ENCODE measurements around the gene NOL4L.

NOL4L gene

DNA sequence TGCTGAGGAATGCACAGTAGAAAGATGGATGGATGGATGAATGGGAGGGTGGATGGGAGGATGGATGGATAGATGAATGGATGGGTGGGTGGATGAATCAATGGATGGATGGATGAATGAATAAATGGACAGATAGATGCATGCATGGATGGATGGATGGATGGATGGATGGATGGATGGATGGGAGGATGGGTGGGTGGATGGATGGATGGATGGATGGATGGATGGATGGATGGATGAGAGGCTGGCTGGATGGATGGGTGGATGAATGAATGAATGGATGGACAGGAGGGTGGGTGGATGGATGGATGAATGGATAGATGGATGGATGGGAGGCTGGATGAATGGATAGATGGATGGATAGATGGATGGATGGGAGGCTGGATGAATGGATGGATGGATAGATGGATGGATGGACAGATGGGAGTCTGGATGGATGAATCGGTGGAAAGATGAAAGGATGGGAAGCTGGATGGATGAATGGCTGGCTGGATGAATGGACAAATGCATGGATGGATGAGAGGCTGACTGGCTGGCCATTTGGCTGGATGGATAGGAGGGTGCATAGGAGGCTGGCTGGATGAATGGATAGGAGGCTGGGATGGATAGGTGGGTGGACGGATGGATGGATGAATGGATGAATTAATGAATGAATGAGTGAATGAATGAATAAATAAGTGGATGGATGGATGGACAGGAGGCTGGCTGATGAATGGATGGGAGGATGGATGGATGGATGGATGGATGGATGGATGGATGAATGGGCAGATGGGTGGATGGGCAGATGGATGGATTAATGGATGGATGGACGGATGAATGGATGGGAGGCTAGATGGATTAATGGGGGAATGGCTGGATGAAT, 28.3 kb upstream of the NOL4L start:
- no peak for DNase-seq (ENCODE audit: low spot score)

- DNase-seq (ENCODE audit: low spot score) = no peak
These were observed 27.4 kb upstream of the NOL4L start for GRCh38 chr20:32612351-32613191.

- no peak for DNase-seq (ENCODE audit: low spot score)
These were observed 26.7 kb upstream of the NOL4L start for GRCh38 chr20:32611868-32612267.

DNA sequence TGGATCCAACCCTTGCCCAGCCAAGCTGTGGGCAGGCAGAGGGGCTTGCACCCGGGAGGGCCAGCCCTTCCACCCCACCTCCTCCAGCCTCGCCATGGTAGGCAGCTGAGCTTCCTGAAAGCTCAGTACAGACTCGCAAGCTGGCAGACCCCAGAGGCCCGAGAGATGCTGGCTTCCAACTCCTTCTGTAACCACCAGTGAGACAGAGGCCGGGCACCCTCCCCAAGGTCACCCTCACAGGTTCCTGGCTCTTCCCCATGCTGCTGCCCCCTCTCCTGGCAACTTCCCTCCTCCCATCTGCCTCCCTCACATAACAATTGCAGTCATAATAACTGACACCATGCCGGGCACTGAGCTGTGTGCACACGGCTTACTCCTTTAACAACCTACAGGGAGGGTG, 26.2 kb upstream of the NOL4L start:
- no peak for DNase-seq (ENCODE audit: low spot score)

GRCh38 chr20:32610472-32611218, 25.5 kb upstream of the NOL4L start:
- DNase-seq (ENCODE audit: low spot score) = no peak

DNA sequence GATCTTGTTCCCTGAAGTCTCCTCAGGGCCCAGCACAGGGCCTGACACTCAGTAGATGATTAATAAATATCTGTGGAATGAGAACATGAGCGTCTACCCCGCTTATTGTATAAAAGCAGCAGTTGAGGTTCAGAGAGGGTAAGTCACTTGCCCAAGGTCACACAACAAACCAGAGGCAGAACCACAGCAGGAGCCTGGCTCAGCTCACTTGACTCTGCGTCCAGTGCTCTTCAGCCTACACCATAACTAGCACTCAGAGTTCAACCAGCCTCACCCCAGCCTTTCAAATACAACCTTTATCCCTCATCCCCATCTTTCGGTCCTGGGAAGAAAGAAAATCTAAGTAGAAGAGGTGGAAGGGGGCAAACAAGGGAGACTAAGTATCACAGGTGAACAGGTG, 24.9 kb upstream of the NOL4L start:
- DNase-seq (ENCODE audit: low spot score) = no peak

DNA sequence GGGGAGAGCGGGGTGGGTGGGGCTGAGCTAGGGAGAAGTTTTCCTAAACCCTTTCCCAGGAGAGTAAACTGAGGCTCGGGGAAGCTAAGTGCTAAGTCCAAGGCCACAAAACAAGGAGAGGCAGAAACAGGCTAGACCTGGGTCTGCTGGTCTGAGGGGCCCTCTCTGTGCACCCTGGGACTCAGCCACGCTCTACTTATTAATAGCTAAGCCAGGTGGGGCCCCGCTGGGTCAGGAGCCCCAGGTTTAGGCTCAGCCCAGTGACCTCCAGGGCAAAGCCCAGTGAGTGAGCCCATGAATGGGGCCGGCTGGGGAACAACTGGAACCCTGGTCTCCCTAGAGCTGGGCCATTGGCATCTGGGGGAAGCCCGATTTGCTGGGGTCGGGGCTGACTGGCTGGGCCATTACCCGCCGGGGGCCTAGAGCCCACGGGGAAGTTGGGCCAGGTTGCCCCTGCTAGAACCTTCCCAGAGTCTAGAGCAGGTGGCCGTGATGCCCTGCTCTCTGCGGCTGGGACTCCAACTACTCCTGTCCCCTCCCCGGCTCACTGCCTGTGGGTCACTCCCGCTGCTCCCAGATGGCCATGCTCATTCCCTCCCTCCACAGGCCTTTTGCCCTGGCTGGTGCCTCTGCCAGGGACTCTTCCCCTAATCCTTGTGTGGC, 24.1 kb upstream of the NOL4L start:
- DNase-seq (ENCODE audit: low spot score) = no peak

GRCh38 chr20:32608664-32609015, 23.5 kb upstream of the NOL4L start:
- DNase-seq (ENCODE audit: low spot score) = no peak

DNA sequence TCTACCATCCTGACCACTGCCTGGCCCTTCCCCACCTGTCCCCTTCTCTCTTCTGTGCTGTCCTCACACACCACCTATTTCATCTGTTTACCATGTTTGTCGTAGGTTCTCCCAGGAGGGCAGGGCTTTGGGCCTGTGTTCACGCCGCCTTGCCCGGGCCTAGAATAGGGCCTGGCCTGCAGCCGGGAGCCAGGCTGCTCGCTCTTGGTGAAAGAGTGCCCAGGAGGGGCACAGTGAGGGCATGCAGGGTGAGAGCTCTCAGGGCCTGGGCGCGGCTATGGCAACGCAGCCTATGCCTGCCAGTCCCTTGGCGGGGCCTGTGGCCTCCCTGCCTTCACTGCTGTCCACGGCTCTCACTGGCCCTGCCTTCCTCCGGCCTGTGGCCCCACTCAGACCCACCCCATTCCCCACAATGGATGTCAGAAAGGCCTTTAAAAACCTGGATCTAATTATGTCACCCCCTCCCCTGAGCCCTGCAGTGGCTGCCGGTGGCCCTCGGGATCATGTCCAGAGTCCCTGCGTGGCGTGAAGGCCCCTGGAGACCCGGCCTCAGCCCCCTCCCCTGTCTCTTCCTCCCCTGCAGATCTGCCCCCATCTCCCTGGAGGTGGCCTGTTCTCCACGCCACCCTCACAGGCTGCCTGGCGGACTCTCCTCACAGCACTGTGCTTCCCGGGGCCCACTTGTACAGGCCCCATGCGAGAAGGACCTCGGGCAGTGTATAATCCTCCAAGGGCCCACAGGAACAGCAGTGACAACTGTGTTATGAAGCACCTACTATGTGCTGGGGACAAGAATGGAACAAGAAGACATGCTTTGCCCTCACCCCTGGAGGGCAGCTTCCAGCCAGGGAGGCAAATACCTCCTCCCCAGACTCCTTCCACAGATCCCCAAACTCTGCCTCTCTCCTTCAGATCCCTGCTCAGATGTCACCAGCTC, 22.9 kb upstream of the NOL4L start:
- no peak for DNase-seq (ENCODE audit: low spot score)

GRCh38 chr20:32607324-32607723, 22.2 kb upstream of the NOL4L start:
- DNase-seq (ENCODE audit: low spot score) = no peak

DNA sequence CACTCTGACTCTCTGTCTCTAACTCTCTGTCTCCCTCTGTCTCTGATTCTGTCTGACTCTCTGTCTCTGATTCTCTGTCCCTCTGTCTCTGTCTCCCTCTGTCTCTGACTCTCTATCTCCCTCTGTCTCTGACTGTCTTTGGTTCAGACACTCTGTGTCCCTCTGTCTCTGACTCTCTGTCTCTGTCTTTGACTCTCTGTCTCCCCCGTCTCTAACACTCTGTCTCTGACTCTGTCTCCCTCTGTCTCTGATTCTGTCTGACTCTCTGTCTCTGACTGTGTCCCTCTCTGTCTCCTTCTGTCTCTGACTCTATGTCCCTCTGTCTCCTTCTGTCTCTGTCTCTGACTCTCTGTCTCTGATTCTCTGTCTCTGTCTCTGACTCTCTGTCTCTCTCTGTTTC, 21.7 kb upstream of the NOL4L start:
- no peak for DNase-seq (ENCODE audit: low spot score)

GRCh38 chr20:32606107-32606506, 21.0 kb upstream of the NOL4L start:
- DNase-seq (ENCODE audit: low spot score) = no peak

- DNase-seq (ENCODE audit: low spot score) = peak; percentile 49
These were observed 20.1 kb upstream of the NOL4L start for GRCh38 chr20:32605167-32605656.

- no peak for DNase-seq (ENCODE audit: low spot score)
These were observed 18.1 kb upstream of the NOL4L start for GRCh38 chr20:32603046-32603726.

GRCh38 chr20:32602273-32602672, 17.1 kb upstream of the NOL4L start:
- DNase-seq (ENCODE audit: low spot score) = no peak

GRCh38 chr20:32600681-32601237, 15.6 kb upstream of the NOL4L start:
- DNase-seq (ENCODE audit: low spot score) = no peak

DNA sequence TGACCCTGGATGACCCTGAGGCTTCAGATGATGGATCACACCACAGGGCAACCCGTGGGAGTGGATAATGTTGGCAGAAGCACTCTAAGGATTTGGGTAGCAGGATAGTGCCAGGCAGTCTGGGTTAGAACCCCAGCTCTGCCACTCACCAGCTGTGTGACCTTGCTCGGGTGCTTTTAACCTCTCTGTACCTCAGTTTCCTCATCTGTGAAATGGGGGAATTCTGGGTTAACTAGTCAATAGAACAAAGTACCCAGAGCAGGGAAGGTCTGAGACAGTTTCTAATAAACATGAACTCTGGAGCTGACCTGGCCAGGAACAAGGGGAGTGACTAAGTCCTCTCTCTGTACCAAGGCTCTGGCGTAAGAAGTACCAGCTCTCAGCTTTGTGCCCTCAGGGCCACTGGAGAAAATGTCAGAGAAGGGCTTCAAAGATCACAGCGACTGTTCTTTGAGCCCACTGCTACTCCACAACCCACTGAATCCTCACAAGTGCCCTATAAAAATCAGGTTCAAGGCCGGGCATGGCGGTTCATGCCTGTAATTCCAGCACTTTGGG, 14.7 kb upstream of the NOL4L start:
- DNase-seq (ENCODE audit: low spot score) = no peak

- DNase-seq (ENCODE audit: low spot score) = no peak
These were observed 13.5 kb upstream of the NOL4L start for GRCh38 chr20:32598606-32599005.

- DNase-seq (ENCODE audit: low spot score) = no peak
These were observed 12.6 kb upstream of the NOL4L start for GRCh38 chr20:32597714-32598113.

Measured in HuH-7.5 (cell line).